K562 (cell line): ENCODE results near the gene CD4. TPM values are rescaled to one million over a fixed set of nuclear protein-coding genes. Genes with fewer than 3 reads are reported as not detected.

Experiments used
- ATAC-seq: fragments of 200-7000 bp; cut with Tn5 transposase; 3 replicates; pipeline ENCODE4 v1.9.1; 2020; ENCODE audit warnings: moderate library complexity
- BruUV-seq: library from RNA; stranded (reverse); fragments of 400-500 nt; replicated peaks from 2 replicates; lab custom pipeline; 2021; lab: Mats Ljungman, UMichigan
- CTCF ChIA-PET: fragments of 300-600 bp; formaldehyde crosslinking; extraction: SDS; loops from one replicate; lab custom pipeline; 2021; ENCODE audit warnings: low intra/inter-chr PET ratio; lab: Yijun Ruan, JAX
- POLR2A ChIA-PET: fragments of 300-600, 350-650 bp; sonication (Branson Sonifier 250); formaldehyde crosslinking; extraction: SDS; loops from one replicate; lab custom pipeline; 2021; ENCODE audit warnings: antibody characterized with exemption, inconsistent platforms; lab: Yijun Ruan, JAX
- DNase-seq, 4 experiments: peaks; one replicate each; pipeline versions ENCODE4 v3.0.0 to v3.0.0-alpha.2; 2011 to 2018; ENCODE audit warnings: low spot score in 3 of 4, mixed read lengths in 3 of 4; ENCODE audit errors: extremely low read depth in 1 of 4
- FAIRE-seq: peaks from 2 replicates; lab custom pipeline; 2011; peaks lifted over from hg19 to GRCh38; lab: Jason Lieb, UNC
- H2AFZ ChIP-seq: 2 replicates; pipeline ENCODE4 v1.6.0; 2011; ENCODE audit warnings: low read depth, low read length, control low read depth, inconsistent platforms
- H3K27ac ChIP-seq: fragments of 200-600 bp; 3 replicates; pipeline ENCODE4 v1.8.0; 2011; ENCODE audit warnings: low read depth, mild to moderate bottlenecking, control low read depth, inconsistent platforms, low read length, moderate library complexity, mixed read lengths; ENCODE audit errors: extremely low read depth
- H3K27me3 ChIP-seq, 2 experiments: fragments of 300-600 bp in 1 of 2; 2 replicates in 1 of 2; 3 replicates in 1 of 2; pipeline versions ENCODE4 v1.6.0 to v1.8.0; 2011; ENCODE audit warnings: inconsistent platforms in 2 of 2, low read length in 2 of 2, mild to moderate bottlenecking in 1 of 2, mixed read lengths in 1 of 2, moderate library complexity in 1 of 2; ENCODE audit not compliant: control insufficient read depth in 2 of 2, insufficient read depth in 2 of 2
- H3K36me3 ChIP-seq: fragments of 300-600 bp; 3 replicates; pipeline ENCODE4 v1.8.0; 2011; ENCODE audit warnings: mild to moderate bottlenecking, low read length, inconsistent platforms; ENCODE audit not compliant: control insufficient read depth, insufficient read depth
- H3K4me1 ChIP-seq, 2 experiments: fragments of 200-600 bp in 1 of 2; replicated peaks in 1 of 2; 2 replicates in 1 of 2; 3 replicates in 1 of 2; pipeline versions ENCODE4 v1.5.1 to v1.8.0; 2011; ENCODE audit warnings: inconsistent platforms in 2 of 2, low read length in 2 of 2, mild to moderate bottlenecking in 1 of 2, mixed read lengths in 1 of 2, moderate library complexity in 1 of 2; ENCODE audit not compliant: control insufficient read depth in 2 of 2, insufficient read depth in 2 of 2
- H3K4me2 ChIP-seq: 2 replicates; pipeline ENCODE4 v1.6.1; 2011; ENCODE audit warnings: low read length, control low read depth, inconsistent platforms, mixed read lengths; ENCODE audit not compliant: insufficient read depth
- H3K4me3 ChIP-seq: fragments of 200-600 bp; sonication (generic), shearing (Covaris generic); 2 replicates; pipeline ENCODE4 v1.5.1; 2016; ENCODE audit warnings: control low read depth, inconsistent platforms
- H3K79me2 ChIP-seq: fragments of 200-600 bp; 3 replicates; pipeline ENCODE4 v1.8.0; 2011; ENCODE audit warnings: low read length, inconsistent platforms; ENCODE audit not compliant: control insufficient read depth, insufficient read depth
- H3K9ac ChIP-seq, 2 experiments: 2 replicates each; pipeline versions ENCODE4 v1.6.0 to v1.6.1; 2011; ENCODE audit warnings: low read depth in 2 of 2, low read length in 2 of 2, control low read depth in 1 of 2, inconsistent platforms in 1 of 2, mild to moderate bottlenecking in 1 of 2, mixed read lengths in 1 of 2; ENCODE audit not compliant: insufficient read depth in 1 of 2
- H3K9me1 ChIP-seq: one replicate; pipeline ENCODE4 v1.6.0; 2011; ENCODE audit warnings: inconsistent platforms, mild to moderate bottlenecking, low read length, moderate library complexity; ENCODE audit not compliant: control insufficient read depth, insufficient read depth
- H3K9me3 ChIP-seq: replicated peaks from 2 replicates; pipeline ENCODE4 v1.5.1; 2011; ENCODE audit warnings: low read depth, low read length, inconsistent platforms; ENCODE audit not compliant: control insufficient read depth, insufficient read depth
- H4K20me1 ChIP-seq: replicated peaks from 2 replicates; pipeline ENCODE4 v1.6.1; 2011; ENCODE audit warnings: low read length, inconsistent platforms, mixed read lengths; ENCODE audit not compliant: control insufficient read depth, insufficient read depth
- CREM ChIP-seq: IDR thresholded peaks from 2 replicates; pipeline ENCODE4 v1.6.1; 2014; ENCODE audit warnings: antibody characterized with exemption, low read depth
- E4F1 ChIP-seq: fragments of 250-450 bp; sonication (Bioruptor Pico); IDR thresholded peaks from 2 replicates; pipeline ENCODE4 v1.5.0; 2021; ENCODE audit warnings: mild to moderate bottlenecking, borderline replicate concordance
- EHMT2 ChIP-seq: fragments of 450-650 bp; IDR thresholded peaks from 2 replicates; pipeline ENCODE4 v1.6.1; 2018; ENCODE audit warnings: antibody characterized with exemption
- EP400 ChIP-seq: fragments of 450-650 bp; IDR thresholded peaks from 2 replicates; pipeline ENCODE4 v1.6.1; 2017; ENCODE audit warnings: antibody characterized with exemption, mild to moderate bottlenecking, moderate library complexity
- IRF2 ChIP-seq: sonication (generic); formaldehyde crosslinking; IDR thresholded peaks from 2 replicates; pipeline ENCODE4 v1.8.1; 2022; ENCODE audit warnings: mild to moderate bottlenecking, missing genetic modification reagents
- KLF13 ChIP-seq: fragments of 450-650 bp; IDR thresholded peaks from 2 replicates; pipeline ENCODE4 v1.6.1; 2016; ENCODE audit warnings: missing genetic modification characterization, low read depth, mild to moderate bottlenecking, missing compliant biosample characterization, moderate library complexity, borderline replicate concordance
- LARP7 ChIP-seq: fragments of 450-650 bp; IDR thresholded peaks from 2 replicates; pipeline ENCODE4 v1.6.1; 2016
- MAFG ChIP-seq: fragments of 450-650 bp; conservative IDR thresholded peaks from 2 replicates; pipeline ENCODE4 v1.6.1; 2016; ENCODE audit warnings: missing genetic modification characterization, missing compliant biosample characterization
- NBN ChIP-seq: fragments of 450-650 bp; IDR thresholded peaks from 2 replicates; pipeline ENCODE4 v1.6.1; 2016; ENCODE audit warnings: low read depth, mild to moderate bottlenecking
- NFRKB ChIP-seq: fragments of 450-650 bp; IDR thresholded peaks from 2 replicates; pipeline ENCODE4 v1.6.1; 2016; ENCODE audit warnings: low read depth
- NR2C2 ChIP-seq, 2 experiments: fragments of 200-800 bp in 1 of 2; sonication (Bioruptor generic) in 1 of 2; sonication (generic) in 1 of 2; formaldehyde crosslinking in 1 of 2; IDR thresholded peaks; 2 replicates each; pipeline versions ENCODE4 v1.6.1 to v1.8.0; 2016 to 2022; ENCODE audit warnings: mild to moderate bottlenecking in 1 of 2, missing compliant biosample characterization in 1 of 2, missing genetic modification characterization in 1 of 2, missing genetic modification reagents in 1 of 2
- PRMT5 ChIP-seq: sonication (generic); formaldehyde crosslinking; IDR thresholded peaks from 2 replicates; pipeline ENCODE4 v1.5.0; 2020; ENCODE audit warnings: missing genetic modification reagents
- RFX7 ChIP-seq: fragments of 250-450 bp; sonication (Bioruptor Pico); IDR thresholded peaks from 2 replicates; pipeline ENCODE4 v1.5.1; 2021; ENCODE audit warnings: mild to moderate bottlenecking
- SAP30 ChIP-seq: fragments of 200-600 bp; sonication (generic); IDR thresholded peaks from 2 replicates; pipeline ENCODE4 v1.6.1; 2012; ENCODE audit warnings: borderline replicate concordance, low read depth, mild to moderate bottlenecking, moderate library complexity, low read length, control low read depth, inconsistent platforms; ENCODE audit not compliant: insufficient read depth, poor library complexity, severe bottlenecking
- STAT5A ChIP-seq: IDR thresholded peaks from 2 replicates; pipeline ENCODE4 v1.6.1; 2012; ENCODE audit warnings: low read length, inconsistent platforms, borderline replicate concordance
- TRIM24 ChIP-seq, 2 experiments: fragments of 450-650 bp; IDR thresholded peaks; 2 replicates each; pipeline ENCODE4 v1.6.1; 2016
- ZBTB2 ChIP-seq: fragments of 450-650 bp; IDR thresholded peaks from 2 replicates; pipeline ENCODE4 v1.6.1; 2016; ENCODE audit warnings: antibody characterized with exemption
- ZNF146 ChIP-seq: IDR thresholded peaks from one replicate; pipeline ENCODE4 v1.6.1; 2018; ENCODE audit warnings: missing compliant biosample characterization; ENCODE audit not compliant: unreplicated experiment
- ZNF384 ChIP-seq: IDR thresholded peaks from 2 replicates; pipeline ENCODE4 v1.6.1; 2012; ENCODE audit warnings: low read depth, low read length, improper control_type of control experiment
- WGBS: fragments of 100-300 bp; shearing (Covaris generic); methylation state at CpG from one replicate; pipeline ENCODE4 v1.1.6; 2016; ENCODE audit warnings: low coverage, mixed read lengths; ENCODE audit not compliant: insufficient coverage; ENCODE audit errors: missing lambda C conversion rate; 5-methylcytosine and 5-hydroxymethylcytosine counted together
- in situ Hi-C: fragments of 300-500 bp; cut with MboI; formaldehyde crosslinking; loops from 4 replicates; pipeline ENCODE4 v1.15.0; 2018; ENCODE audit warnings: inconsistent platforms, mixed read lengths
- intact Hi-C: fragments of 100-400 bp; cut with micrococcal nuclease; formaldehyde crosslinking; loops from 2 replicates; pipeline ENCODE4 v1.14.2; 2022
- polyA plus RNA-seq, 8 experiments: library from polyadenylated mRNA; depleted of rRNA in 4 of 8; stranded (reverse) in 5 of 8; unstranded in 3 of 8; fragments of >200 nt; fragmentation: Nextera tagmentation in 2 of 8; fragmentation: Illumina TruSeq in 1 of 8; extraction: Ambion mirVana in 2 of 8; extraction: Trizol in 1 of 8; gene quantifications; 2 replicates each; pipeline versions ENCODE4 v1.2.1 to v1.2.3, GENCODE V29; 2011 to 2014; ENCODE audit warnings: inconsistent platforms in 1 of 8, missing spikeins in 1 of 8
- total RNA-seq, 7 experiments: library from RNA; depleted of rRNA in 6 of 7; stranded (reverse); fragments of >200 nt in 6 of 7; fragmentation: Illumina TruSeq in 2 of 7; extraction: Trizol in 2 of 7; gene quantifications; 2 replicates each; pipeline versions ENCODE4 v1.2.1 to v1.2.3, GENCODE V29; 2011 to 2021; ENCODE audit warnings: low replicate concordance in 1 of 7

The CD4 gene
- total and polyA plus RNA-seq, 9 of the 15 experiments (the other 6 are each of a cell fraction or from before 2014, with no cell fraction given) = 0.06 to 0.27 (median 0.09) TPM; not detected in 5

GRCh38 chr12:6765048-6765633 is 24.2 kb upstream of the CD4 start:
- ATAC-seq (peak; percentile 23), FAIRE-seq (peak; percentile 91), DNase-seq (peak; percentile 38 to 85 (median 54))
- peaks cover 18% of the 10 kb centered on the region; the same call in 2 of the 3 replicates for H3K36me3 ChIP-seq
- H3K9me3 ChIP-seq = no peaks in the 10 kb centered on the region
- peak overlapping the region; percentile 89 for H3K27ac ChIP-seq
- H3K79me2 ChIP-seq = peaks cover 27% of the 10 kb centered on the region
- 0 out of 2 replicates have a peak overlapping the region, but pooled peaks have one; percentile 55 for H2AFZ ChIP-seq
- H3K4me2 ChIP-seq = peak overlapping the region; percentile 84
- H4K20me1 ChIP-seq = no peaks in the 10 kb centered on the region
- in situ Hi-C loops (no loop called here), intact Hi-C loops (no loop called here)
- BruUV-seq = no TSS peak
- peak overlapping the region; percentile 91 to 94; a peak in 2 of 4 replicates for H3K9ac ChIP-seq
- ChIA-PET CTCF (no interaction called here), POLR2A (interaction anchor here (0.7 to 2.5 kb wide), 7 partner anchors 9 to 773 kb away, joined by 3 to 8 read pairs (median 6); partner anchors contain the start of genes MLF2 and ZNF384)
- no peaks in the 10 kb centered on the region; a peak in 1 of 5 replicates for H3K27me3 ChIP-seq
- 4% methylated on average over 7 of the region's 7 CpGs for WGBS
- H3K4me3 ChIP-seq = peak overlapping the region; percentile 80
- no peaks in the 10 kb centered on the region for H3K9me1 ChIP-seq
- peaks cover 27 to 29% of the 10 kb centered on the region in 2 experiments; a peak in 4 of 5 replicates for H3K4me1 ChIP-seq
- no peak for TF ChIP-seq RFX7 (CRISPR knock-in tag)
- no peak for TF ChIP-seq PRMT5
- no peak for TF ChIP-seq E4F1 (CRISPR knock-in tag)
- TF ChIP-seq SAP30 = no peak
- TF ChIP-seq CREM = no peak
- TF ChIP-seq ZBTB2 = peak; percentile 76
- no peak for TF ChIP-seq NR2C2 (CRISPR knock-in tag; IDR thresholded peaks at IDR 0.05)
- peak; percentile 43; the same call in 1 of the 2 replicates for TF ChIP-seq NR2C2 (tag; IDR thresholded peaks at IDR 0.05)
- no peak for TF ChIP-seq ZNF146 (CRISPR knock-in tag)
- TF ChIP-seq MAFG = no peak
- peak; percentile 21; the same call in 1 of the 2 replicates for TF ChIP-seq NFRKB
- peak; percentile 78; the same call in 1 of the 2 replicates for TF ChIP-seq LARP7
- TF ChIP-seq TRIM24 (IDR thresholded peaks at IDR 0.05) = peak; percentile 85 to 86
- TF ChIP-seq KLF13 = no peak
- no peak for TF ChIP-seq IRF2 (CRISPR knock-in tag)
- TF ChIP-seq ZNF384 = peak; percentile 37; the same call in 1 of the 2 replicates
- peak; percentile 82 for TF ChIP-seq NBN
- TF ChIP-seq EHMT2 = peak; percentile 96
- peak; percentile 78; the same call in 1 of the 2 replicates for TF ChIP-seq STAT5A
- peak; percentile 63 for TF ChIP-seq EP400
